HG03469 (cell line): ENCODE data around the gene MAGEB4.

Source experiments
- ATAC-seq: cut with Tn5 transposase; IDR thresholded peaks from one replicate; pipeline ENCODE4 v1.9.1; 2021; ENCODE audit warnings: mild to moderate bottlenecking, moderate library complexity, moderate number of reproducible peaks; ENCODE audit not compliant: unreplicated experiment

Gene MAGEB4

GRCh38 chrX:30283456-30284200 lies 41.8 kb downstream of the MAGEB4 start:
- no peak for ATAC-seq
